Activated T-helper 17 cell treated with anti-CD3 and anti-CD28 coated beads, Interleukin-2, amount 50 U/mL, for 72 hours (primary cell): ENCODE data around the gene TBX3. TPM values are rescaled to one million over a fixed set of nuclear protein-coding genes. Genes with fewer than 3 reads are reported as not detected.

Experiments used
- ATAC-seq: fragments of 150-1000 bp; cut with Tn5 transposase; replicated peaks from 2 replicates; pipeline ENCODE4 v1.10.0; 2021; ENCODE audit warnings: mild to moderate bottlenecking, moderate library complexity
- H3K27ac Mint-ChIP-seq: one replicate; pipeline ENCODE4 v1.8.0; 2022; ENCODE audit warnings: mixed read lengths
- H3K27me3 Mint-ChIP-seq: one replicate; pipeline ENCODE4 v1.8.0; 2022; ENCODE audit warnings: mixed read lengths
- H3K36me3 Mint-ChIP-seq: one replicate; pipeline ENCODE4 v1.8.0; 2022; ENCODE audit warnings: low read depth, mild to moderate bottlenecking, mixed read lengths
- H3K4me1 Mint-ChIP-seq: one replicate; pipeline ENCODE4 v1.8.0; 2022; ENCODE audit warnings: mixed read lengths
- H3K4me3 Mint-ChIP-seq: one replicate; pipeline ENCODE4 v1.8.0; 2022; ENCODE audit warnings: mild to moderate bottlenecking, mixed read lengths
- H3K9me3 Mint-ChIP-seq: one replicate; pipeline ENCODE4 v1.8.0; 2022; ENCODE audit warnings: mixed read lengths
- total RNA-seq, 2 donors: library from RNA; stranded (reverse); gene quantifications; one replicate each; pipeline ENCODE4 v1.2.3, GENCODE V29; 2022

Gene TBX3
- total RNA-seq, 2 donors from 2014 or later, result not detected

DNA sequence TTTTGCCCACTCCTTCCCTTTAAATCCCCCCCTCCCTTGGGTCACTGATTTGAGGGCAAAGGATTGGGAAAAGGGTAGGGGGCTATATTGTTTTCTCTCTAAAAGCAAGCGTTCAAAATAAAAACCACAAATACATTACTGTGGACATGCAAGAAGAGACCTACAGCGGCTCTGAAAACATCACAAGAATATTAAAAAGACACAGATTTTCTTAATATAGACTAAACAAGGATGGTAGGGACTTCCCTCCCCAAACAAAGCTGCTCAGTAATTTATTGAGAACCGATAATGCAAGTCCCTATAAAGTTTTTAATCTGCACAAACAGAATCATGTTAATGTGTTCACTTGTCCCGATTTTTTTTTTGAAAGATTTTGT is 12.9 kb downstream of the TBX3 start:
- no peaks in the 10 kb centered on the region for H3K9me3 Mint-ChIP-seq
- ATAC-seq, result no peak
- no peaks in the 10 kb centered on the region for H3K36me3 Mint-ChIP-seq
- no peak overlapping the region for H3K27ac Mint-ChIP-seq
- H3K4me3 Mint-ChIP-seq, result no peak overlapping the region
- no peaks in the 10 kb centered on the region for H3K4me1 Mint-ChIP-seq
- peaks cover 65% of the 10 kb centered on the region for H3K27me3 Mint-ChIP-seq

DNA sequence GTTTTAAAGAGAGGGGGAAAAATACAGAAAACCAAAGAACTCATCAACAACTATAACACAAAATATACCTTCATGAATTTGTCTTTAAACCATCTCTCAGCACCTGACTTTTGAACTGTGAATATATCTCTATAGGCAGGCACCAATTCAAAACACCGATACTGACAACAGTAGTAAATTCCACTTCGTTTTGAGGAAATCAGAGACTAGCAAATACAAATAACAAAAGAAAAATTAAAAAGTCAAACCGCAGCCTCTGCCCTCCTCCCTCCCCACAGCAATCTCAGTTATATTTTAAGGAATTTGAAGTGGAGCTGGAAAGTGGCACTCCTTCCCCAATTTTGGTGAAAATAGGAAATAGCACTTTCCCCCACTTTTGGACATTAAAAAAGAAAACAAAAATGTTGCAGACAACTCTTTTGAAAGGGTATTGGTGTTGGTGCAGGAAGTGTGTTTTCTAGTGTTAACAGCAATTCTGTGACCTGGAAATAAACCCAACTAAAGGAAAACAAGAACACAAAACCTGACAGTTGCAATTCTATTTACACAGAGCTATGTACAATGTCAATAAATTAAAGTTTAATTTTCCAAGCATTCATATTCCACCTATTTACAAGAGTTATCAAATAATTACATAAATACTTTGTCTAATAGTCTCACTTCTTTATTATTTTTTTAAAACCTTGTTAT is 13.5 kb downstream of the TBX3 start:
- ATAC-seq, result no peak
- Mint-ChIP-seq H3K27ac (no peak overlapping the region), H3K4me3 (no peak overlapping the region), H3K27me3 (peaks cover 62% of the 10 kb centered on the region), H3K36me3 (no peaks in the 10 kb centered on the region), H3K9me3 (no peaks in the 10 kb centered on the region), H3K4me1 (no peaks in the 10 kb centered on the region)

DNA sequence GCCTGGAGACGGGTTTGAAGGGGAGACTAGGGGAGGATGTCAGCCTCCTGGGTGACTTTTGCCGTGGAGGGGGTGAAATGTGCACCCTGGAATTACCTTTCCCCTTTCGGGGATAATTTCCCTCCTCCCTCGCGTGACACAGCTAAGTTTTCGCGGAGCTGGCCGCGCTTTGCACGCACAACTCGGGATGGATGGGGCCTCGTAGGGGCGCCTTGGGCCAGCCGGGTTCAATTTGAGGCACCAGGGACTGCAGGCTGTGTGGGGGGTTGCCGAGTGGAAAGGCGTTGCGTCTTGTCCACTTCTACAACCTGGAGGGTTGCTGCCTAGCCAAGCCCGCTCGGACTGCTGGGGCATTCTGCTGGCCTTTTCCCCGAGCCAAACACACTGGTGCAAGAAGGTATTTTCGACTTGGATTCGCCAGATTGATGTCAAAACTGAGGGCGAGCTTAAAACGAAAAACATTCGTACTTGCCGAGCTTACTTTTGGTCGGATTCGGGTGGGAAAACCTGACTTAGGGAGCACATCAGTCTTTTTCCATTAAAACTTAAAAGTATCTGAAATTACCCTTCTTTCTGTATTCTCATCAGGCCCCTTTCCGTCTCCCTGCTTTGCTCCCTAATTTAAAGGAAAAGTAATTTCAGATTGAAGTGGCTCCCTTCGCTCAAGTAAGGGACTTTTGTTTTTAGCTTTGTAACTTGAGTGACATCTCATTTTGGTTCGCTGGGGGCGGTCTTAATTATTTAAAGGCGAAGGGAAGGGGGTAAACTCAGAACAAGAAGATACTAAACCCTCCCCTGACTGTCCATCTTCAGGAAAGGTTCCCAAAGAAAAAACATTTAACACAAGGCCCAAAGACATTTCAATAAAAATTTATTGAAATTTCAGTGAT is 14.3 kb downstream of the TBX3 start:
- Mint-ChIP-seq H3K4me3 (no peak overlapping the region), H3K4me1 (no peaks in the 10 kb centered on the region), H3K27ac (no peak overlapping the region), H3K9me3 (no peaks in the 10 kb centered on the region), H3K27me3 (peaks cover 58% of the 10 kb centered on the region), H3K36me3 (no peaks in the 10 kb centered on the region)
- no peak for ATAC-seq

DNA sequence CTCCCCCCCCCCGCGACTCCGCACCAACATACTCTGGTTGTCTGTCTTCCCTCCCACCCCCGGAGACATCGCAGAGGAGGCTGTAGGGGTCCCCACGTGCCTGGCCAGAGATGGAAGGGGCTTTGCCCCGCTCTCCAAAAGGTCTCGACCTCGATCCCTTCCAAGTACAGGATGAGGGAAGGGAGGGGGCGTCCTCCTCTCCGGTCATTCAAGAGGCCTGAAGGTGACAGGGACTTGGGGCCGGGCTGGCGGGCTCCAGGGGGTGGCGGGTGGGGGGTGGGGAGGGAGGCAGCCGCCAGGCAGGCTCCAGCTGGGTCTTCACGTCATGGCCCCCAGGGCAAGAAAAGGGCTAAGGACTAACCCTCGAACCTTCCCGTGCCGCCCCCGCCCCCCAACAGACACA is 15.1 kb downstream of the TBX3 start:
- no peak overlapping the region for H3K4me3 Mint-ChIP-seq
- H3K36me3 Mint-ChIP-seq, result no peaks in the 10 kb centered on the region

DNA sequence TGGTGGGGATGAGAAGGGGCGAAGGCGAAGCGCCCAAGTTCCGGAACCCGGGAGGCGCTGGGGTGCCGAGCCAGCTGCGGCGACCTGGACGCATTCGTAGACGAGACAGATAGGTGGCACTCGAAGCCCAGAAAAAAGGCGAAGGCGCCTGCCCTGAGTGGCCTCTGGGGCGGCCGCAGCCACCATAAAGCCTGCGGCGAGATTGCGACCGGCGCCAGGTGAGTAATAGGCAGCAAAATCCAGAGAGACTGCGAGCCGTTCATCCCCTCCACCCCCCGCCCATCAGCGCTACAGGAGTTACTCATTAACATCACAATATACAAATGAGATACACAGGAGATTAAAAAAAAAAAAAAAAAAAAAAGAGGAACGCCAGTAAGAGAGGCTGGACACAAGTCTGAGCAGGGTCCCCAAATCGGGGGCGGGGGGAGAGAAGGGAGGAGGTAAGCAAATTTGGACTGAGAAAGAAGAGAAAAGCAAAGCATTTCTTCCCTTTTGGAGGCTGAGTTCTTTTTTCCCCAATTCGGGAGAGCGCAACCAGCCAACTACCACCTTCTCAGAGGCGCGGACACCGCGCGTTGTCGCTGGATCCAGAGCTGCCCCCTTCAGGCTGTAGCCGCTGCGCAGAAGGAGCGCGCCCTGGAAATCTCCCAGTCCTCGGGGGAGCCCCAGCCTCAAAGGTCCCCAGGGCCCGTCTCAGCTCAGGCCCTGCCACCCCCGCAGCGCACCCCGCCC is 15.7 kb downstream of the TBX3 start:
- Mint-ChIP-seq H3K4me1 (no peaks in the 10 kb centered on the region), H3K36me3 (no peaks in the 10 kb centered on the region), H3K27ac (no peak overlapping the region), H3K4me3 (no peak overlapping the region), H3K27me3 (peaks cover 63% of the 10 kb centered on the region), H3K9me3 (no peaks in the 10 kb centered on the region)
- ATAC-seq, result no peak

More for the DNA sequence above, 15.1 kb downstream of the TBX3 start:
- Mint-ChIP-seq H3K9me3 (no peaks in the 10 kb centered on the region), H3K27ac (no peak overlapping the region), H3K4me1 (no peaks in the 10 kb centered on the region), H3K27me3 (peaks cover 63% of the 10 kb centered on the region)
- no peak for ATAC-seq

DNA sequence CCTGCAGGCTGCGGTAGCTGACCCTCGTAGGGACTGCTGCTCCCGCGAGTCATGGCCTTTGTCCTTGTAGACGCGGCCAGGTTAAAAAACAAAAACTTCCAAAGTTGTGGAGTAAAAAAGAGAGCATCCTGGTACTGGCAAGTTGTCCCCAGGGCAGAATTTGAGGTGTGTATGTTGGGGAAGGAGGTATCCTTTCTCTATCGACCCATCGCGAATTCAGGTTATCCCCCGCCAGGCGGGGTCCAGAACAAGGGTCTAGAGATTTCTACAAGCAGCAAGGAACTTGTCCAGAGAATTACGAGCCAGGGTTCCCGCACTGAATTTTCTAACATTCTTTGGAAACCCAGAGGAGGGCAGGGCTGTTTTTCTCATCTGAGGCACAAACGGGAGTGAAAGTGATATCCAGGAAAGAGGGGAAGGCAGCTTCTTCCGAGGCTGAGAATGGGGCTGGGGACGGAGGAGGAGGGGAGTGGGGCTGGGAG is 16.3 kb downstream of the TBX3 start:
- Mint-ChIP-seq H3K4me3 (no peak overlapping the region), H3K27ac (no peak overlapping the region), H3K36me3 (no peaks in the 10 kb centered on the region)

DNA sequence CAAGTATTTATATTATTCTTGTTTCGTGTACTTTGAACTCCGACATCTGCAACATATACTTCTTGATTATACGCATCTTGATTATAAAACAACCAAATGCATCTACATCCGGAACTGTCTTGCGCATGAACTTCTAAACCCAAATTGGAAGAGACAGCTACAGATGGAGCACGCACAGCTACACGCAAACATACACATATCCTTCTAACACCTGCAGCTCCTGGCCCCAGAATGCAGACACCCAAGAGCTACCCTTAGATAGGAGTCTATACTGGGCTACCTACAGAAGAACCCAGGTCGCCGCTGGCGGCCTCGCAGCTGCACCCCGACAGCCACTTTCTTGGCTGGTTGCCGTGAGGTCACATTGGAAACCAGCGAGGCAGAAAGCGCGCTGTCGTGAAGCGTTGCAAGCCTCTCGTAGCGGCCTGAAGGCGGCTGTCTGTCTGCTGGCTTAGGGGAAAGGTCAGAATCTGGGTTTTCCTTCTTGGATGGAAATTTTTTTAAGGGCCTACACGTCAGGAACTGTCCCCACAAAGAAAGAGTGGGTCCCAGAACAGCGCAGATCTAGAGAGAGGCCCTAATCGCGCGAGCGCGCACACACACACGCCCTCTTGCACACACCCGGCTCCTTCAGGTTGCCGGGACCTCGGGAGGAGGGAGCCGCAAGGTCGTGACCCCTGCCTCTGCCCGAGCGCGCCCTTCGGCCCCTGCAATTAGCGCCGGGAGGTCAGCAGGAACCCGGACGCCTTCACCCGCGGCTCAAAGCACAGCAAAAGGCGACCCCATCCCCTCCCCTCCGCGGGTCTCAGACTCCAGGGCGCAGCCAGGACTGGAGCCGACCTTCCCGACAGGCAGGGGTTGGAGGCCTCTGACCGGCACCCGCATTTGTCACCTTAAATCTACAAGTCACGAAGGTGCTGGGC is 17.0 kb downstream of the TBX3 start:
- no peak overlapping the region for H3K4me3 Mint-ChIP-seq
- H3K4me1 Mint-ChIP-seq, result peaks cover 6% of the 10 kb centered on the region
- no peaks in the 10 kb centered on the region for H3K36me3 Mint-ChIP-seq

More for the DNA sequence above, 16.3 kb downstream of the TBX3 start:
- H3K27me3 Mint-ChIP-seq, result peaks cover 63% of the 10 kb centered on the region
- no peak for ATAC-seq
- H3K4me1 Mint-ChIP-seq, result peaks cover 2% of the 10 kb centered on the region
- H3K9me3 Mint-ChIP-seq, result no peaks in the 10 kb centered on the region

DNA sequence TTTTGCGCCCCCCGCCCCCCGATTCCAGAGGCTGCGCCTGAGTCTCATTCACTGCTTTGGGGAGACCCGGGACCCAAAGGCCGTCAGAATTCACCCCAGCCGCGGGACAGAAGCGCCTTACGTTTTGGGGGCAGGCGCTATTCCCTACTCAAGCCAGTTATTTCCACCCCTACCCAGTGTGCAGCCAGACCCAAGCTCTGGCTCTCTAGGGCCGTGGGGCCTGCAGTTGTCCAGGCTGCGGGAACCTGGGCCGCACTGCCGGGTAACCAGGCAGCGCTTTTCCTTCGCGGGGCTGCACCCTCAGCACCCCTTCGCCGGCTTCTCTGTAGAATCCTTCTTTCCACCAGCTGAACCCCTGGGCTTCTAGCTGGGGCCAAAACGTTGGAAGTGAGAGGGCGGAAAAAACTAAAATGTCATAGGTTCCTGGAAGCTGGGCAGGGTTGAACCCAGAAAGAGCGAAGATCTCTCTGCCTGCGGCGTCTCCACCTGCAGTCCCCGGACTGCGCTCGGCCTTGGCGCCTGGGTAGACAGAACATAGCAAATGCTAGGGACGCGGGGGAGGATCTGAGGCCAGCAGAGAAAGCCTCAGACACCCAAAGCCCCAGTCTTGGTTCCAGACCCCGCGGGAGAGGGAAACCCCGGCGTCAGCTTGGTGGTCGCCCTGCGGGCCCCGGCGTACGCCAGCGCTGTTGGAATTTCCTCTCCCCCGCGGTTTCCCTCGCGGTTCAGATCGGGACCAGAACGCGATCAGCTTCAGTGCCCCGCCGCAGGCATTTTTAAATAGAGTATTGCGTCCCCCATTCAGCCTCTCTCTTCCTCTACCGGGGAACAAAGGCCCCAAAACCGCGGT is 18.3 kb downstream of the TBX3 start:
- Mint-ChIP-seq H3K4me1 (peaks cover 6% of the 10 kb centered on the region), H3K27me3 (peaks cover 52% of the 10 kb centered on the region), H3K36me3 (no peaks in the 10 kb centered on the region), H3K9me3 (no peaks in the 10 kb centered on the region), H3K27ac (no peak overlapping the region), H3K4me3 (no peak overlapping the region)
- no peak for ATAC-seq

More for the DNA sequence above, 17.0 kb downstream of the TBX3 start:
- Mint-ChIP-seq H3K9me3 (no peaks in the 10 kb centered on the region), H3K27ac (no peak overlapping the region), H3K27me3 (peaks cover 61% of the 10 kb centered on the region)
- ATAC-seq, result no peak

DNA sequence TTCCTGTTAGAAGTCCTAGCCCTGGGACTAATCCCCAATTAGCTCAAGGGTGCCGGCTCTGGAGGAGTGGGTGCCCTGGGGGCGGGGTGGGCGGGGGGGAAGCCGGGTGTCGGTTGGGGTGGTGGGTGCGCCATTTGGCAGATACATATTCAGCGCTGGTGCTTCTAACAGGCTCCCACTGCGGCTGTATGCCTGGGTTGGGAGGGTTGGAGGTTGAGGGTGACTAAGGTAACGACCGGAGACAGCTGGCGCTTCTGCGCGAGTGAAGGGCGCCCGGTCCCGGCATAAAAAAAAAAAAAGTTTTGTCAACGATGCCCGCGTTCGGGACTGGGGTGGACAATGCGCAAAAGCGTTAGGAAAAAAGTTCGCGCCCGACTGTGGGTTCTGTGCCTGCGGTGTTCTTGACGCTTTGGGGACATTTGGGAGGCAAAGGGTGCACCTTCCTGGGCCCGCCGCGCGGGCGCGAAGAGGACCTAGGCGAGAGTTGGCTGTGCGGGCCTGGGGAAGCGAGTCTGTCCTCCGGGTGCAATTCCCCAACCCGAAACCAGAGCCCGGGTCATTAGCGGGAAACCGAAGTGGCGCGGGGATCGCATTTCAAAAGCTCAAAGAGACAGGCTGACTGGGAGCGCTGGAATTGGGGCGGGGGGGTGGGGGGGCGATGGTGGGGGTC is 19.2 kb downstream of the TBX3 start:
- Mint-ChIP-seq H3K27ac (no peak overlapping the region), H3K27me3 (peaks cover 45% of the 10 kb centered on the region), H3K36me3 (no peaks in the 10 kb centered on the region), H3K9me3 (no peaks in the 10 kb centered on the region), H3K4me3 (no peak overlapping the region), H3K4me1 (peaks cover 6% of the 10 kb centered on the region)
- ATAC-seq, result no peak

DNA sequence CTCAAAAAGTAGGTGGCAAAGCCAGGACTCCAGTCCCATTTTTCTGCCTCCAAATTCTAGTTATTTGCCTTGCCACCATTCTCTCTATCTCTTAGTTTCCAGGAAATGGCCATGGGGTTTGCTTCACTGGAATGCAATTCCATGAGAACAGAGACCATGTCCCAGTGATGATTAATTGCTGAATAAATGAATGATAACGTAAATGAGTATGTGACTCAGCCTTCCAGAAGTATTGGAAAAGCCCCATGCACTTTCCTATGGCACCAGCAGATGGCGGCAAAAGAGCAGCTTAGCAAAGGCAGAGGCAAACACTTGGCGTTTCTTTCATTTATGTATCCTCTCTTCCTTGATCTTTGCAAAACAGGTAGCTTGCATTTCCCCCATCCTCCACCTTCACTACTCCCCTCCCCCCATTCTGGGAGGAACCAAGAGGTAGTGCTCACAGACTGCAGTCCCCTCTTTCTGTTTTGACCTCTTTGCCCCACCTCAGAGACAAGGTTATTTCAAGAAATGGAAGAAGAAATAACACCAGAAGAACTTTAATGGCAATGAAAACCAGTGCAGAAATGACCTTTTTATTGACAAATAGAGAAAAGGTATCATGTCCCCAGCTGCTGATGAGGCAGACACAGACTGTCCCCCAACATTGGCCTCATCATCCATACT is 21.3 kb downstream of the TBX3 start:
- Mint-ChIP-seq H3K27me3 (peaks cover 36% of the 10 kb centered on the region), H3K36me3 (no peaks in the 10 kb centered on the region), H3K27ac (no peak overlapping the region), H3K9me3 (no peaks in the 10 kb centered on the region), H3K4me1 (peaks cover 6% of the 10 kb centered on the region), H3K4me3 (no peak overlapping the region)
- ATAC-seq, result peak; percentile 28

DNA sequence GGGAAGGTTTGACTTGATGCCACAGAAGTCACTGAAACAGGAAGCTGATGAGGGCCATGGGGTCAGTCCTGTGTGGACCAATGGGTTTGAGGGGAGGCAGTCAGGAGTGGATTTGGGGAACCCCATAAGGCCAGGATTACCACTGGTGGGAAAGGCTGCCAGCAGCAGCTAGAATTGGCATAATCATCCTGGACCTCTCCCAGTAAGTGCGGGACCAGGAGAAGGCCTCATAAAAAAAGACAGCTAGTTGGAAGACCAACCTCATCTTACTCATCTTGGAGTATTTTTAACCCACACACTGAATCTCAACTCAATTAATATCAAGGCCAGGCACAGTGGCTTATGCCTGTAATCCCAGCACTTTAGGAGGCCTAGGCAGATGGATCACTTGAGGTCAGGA is 22.7 kb downstream of the TBX3 start:
- Mint-ChIP-seq H3K36me3 (no peaks in the 10 kb centered on the region), H3K27me3 (peaks cover 25% of the 10 kb centered on the region), H3K4me3 (no peak overlapping the region), H3K9me3 (no peaks in the 10 kb centered on the region), H3K4me1 (peaks cover 6% of the 10 kb centered on the region), H3K27ac (no peak overlapping the region)
- ATAC-seq, result no peak

DNA sequence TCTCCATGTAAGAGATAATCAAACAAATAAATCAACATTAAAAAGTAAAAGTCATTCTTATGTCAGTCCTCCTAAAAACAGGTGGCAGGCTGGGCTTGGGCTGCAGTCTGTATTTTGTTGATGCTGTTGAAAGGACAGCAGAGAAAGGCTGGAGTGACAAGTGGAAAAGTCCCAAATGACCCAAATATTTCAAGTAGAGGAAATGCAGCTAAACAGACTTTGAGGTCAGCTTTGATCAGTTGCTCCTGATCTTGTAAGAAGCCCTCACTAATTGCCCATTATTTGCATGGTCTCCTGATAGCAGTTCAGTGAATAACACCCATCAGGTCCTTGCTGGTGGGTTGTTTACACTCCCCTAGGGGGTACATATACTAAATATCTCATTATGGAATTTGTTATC is 24.9 kb downstream of the TBX3 start:
- Mint-ChIP-seq H3K4me3 (no peak overlapping the region), H3K4me1 (peaks cover 6% of the 10 kb centered on the region), H3K27me3 (peaks cover 18% of the 10 kb centered on the region), H3K9me3 (no peaks in the 10 kb centered on the region), H3K27ac (no peak overlapping the region), H3K36me3 (no peaks in the 10 kb centered on the region)
- no peak for ATAC-seq
